HEK293T (cell line): Measurements from ENCODE around the gene GP9.

Experiments used
- ELF4 ChIP-seq: fragments of 450-650 bp; IDR thresholded peaks from 2 replicates; pipeline ENCODE4 v1.6.1; 2017; ENCODE audit warnings: antibody characterized with exemption
- L3MBTL2 ChIP-seq: fragments of 450-650 bp; conservative IDR thresholded peaks from 2 replicates; pipeline ENCODE4 v1.6.1; 2016; ENCODE audit warnings: mild to moderate bottlenecking
- SUZ12 ChIP-seq: fragments of 450-650 bp; IDR thresholded peaks from 2 replicates; pipeline ENCODE4 v1.6.1; 2016; ENCODE audit warnings: mild to moderate bottlenecking

DNA sequence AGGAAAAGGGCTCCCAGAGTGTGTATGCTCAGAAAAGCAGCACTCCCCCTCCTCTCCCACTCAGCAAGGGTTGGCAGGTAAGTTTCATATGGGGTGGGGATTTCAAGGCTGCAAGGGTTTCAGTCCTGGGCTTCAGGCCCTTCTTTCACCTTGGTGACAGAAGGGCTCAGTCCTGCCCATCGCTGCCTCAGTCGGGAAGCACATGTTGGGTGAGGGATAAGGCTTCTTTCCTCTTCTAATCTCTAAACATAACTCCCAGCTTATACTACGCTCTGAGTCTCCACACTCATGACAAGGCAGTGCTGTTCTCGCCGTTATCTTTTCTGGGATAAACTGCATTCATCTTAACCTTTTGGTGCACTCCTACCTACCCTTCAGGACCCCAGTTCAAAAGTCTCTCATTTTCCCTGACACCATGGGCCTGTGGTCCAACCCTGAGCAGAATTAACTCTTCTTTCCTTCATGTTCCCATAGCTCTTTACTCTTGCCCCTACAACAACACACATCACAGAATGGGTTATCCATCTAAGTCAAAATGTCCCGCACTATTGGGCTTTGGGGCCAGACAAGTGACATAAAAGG is 44.0 kb downstream of the GP9 start:
- TF ChIP-seq SUZ12 (no peak), L3MBTL2 (no peak), ELF4 (no peak)
